Measurements from ENCODE around the gene RBFOX2. TPM values are rescaled to one million over a fixed set of nuclear protein-coding genes. Genes with fewer than 3 reads are reported as not detected.

The RBFOX2 gene
- total RNA-seq, 3 donors from 2014 or later = 63.4 to 97.3 (median 85.5) TPM

- Histone ChIP-seq H3K27ac (no peak overlapping the region), H3K9me3 (no peaks in the 10 kb centered on the region), H3K4me3 (no peak overlapping the region), H3K36me3 (no peaks in the 10 kb centered on the region), H3K27me3 (no peaks in the 10 kb centered on the region), H3K4me1 (no peaks in the 10 kb centered on the region)
- no peak for DNase-seq (ENCODE audit: low spot score in 2 of 2)
- TF ChIP-seq CTCF (IDR thresholded peaks at IDR 0.05) (no peak), POLR2A (IDR thresholded peaks at IDR 0.05) (no peak), POLR2AphosphoS5 (IDR thresholded peaks at IDR 0.05) (no peak)
- intact Hi-C loops (cut with DNase I; ENCODE audit: low total_unique reads) = no loop called here
Measured at GRCh38 chr22:35905894-35906293, 122.7 kb downstream of the RBFOX2 start.

GRCh38 chr22:35904752-35905151, 123.9 kb downstream of the RBFOX2 start:
- H3K36me3 ChIP-seq = no peaks in the 10 kb centered on the region
- no peak overlapping the region for H3K4me3 ChIP-seq
- no peaks in the 10 kb centered on the region for H3K9me3 ChIP-seq
- H3K4me1 ChIP-seq = peaks cover 2 to 5% of the 10 kb centered on the region in 2 donors
- intact Hi-C loops (cut with DNase I; ENCODE audit: low total_unique reads) = no loop called here
- TF ChIP-seq CTCF (IDR thresholded peaks at IDR 0.05) (no peak), POLR2AphosphoS5 (IDR thresholded peaks at IDR 0.05) (no peak), POLR2A (IDR thresholded peaks at IDR 0.05) (no peak)
- H3K27me3 ChIP-seq = no peaks in the 10 kb centered on the region
- no peak for DNase-seq (ENCODE audit: low spot score in 2 of 2)
- H3K27ac ChIP-seq = no peak overlapping the region

DNA sequence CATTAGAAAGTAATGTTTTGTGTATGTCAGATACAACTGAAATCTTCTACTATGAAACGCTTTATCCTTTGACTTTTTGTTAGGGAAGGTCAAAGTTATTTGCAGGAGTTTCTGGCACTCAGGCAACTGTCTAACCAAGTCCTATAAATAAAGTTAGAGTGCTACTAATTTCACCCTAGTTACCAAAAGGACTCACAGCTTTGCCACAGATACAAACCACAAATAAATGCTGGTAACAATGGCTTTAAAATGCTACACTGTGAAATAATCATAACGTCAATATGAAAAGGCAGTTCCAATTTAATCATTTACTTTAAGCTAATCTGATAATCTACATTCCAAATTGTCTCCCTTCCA, 124.3 kb downstream of the RBFOX2 start:
- intact Hi-C loops (cut with DNase I; ENCODE audit: low total_unique reads) = no loop called here
- Histone ChIP-seq H3K27me3 (no peaks in the 10 kb centered on the region), H3K9me3 (no peaks in the 10 kb centered on the region), H3K36me3 (no peaks in the 10 kb centered on the region), H3K4me3 (no peak overlapping the region), H3K27ac (no peak overlapping the region), H3K4me1 (peaks cover 3 to 5% of the 10 kb centered on the region in 2 donors)
- TF ChIP-seq CTCF (IDR thresholded peaks at IDR 0.05) = no peak
- no peak for TF ChIP-seq POLR2AphosphoS5 (IDR thresholded peaks at IDR 0.05)
- no peak for TF ChIP-seq POLR2A (IDR thresholded peaks at IDR 0.05)
- DNase-seq (ENCODE audit: low spot score in 2 of 2) = no peak

GRCh38 chr22:35903571-35904335, 124.9 kb downstream of the RBFOX2 start:
- no peak for DNase-seq (ENCODE audit: low spot score in 2 of 2)
- no peaks in the 10 kb centered on the region for H3K9me3 ChIP-seq
- peaks cover 3 to 5% of the 10 kb centered on the region in 2 donors for H3K4me1 ChIP-seq
- intact Hi-C loops (cut with DNase I; ENCODE audit: low total_unique reads) = no loop called here
- no peaks in the 10 kb centered on the region for H3K36me3 ChIP-seq
- H3K4me3 ChIP-seq = no peak overlapping the region
- TF ChIP-seq POLR2A (IDR thresholded peaks at IDR 0.05) (no peak), CTCF (IDR thresholded peaks at IDR 0.05) (no peak), POLR2AphosphoS5 (IDR thresholded peaks at IDR 0.05) (no peak)
- H3K27ac ChIP-seq = no peak overlapping the region
- H3K27me3 ChIP-seq = no peaks in the 10 kb centered on the region

GRCh38 chr22:35900483-35901168, 128.0 kb downstream of the RBFOX2 start:
- no peak for DNase-seq (ENCODE audit: low spot score in 2 of 2)
- intact Hi-C loops (cut with DNase I; ENCODE audit: low total_unique reads) = no loop called here
- H3K27me3 ChIP-seq = no peaks in the 10 kb centered on the region
- no peaks in the 10 kb centered on the region for H3K36me3 ChIP-seq
- H3K4me1 ChIP-seq = peaks cover 3 to 5% of the 10 kb centered on the region in 2 donors
- peak overlapping the region; percentile 21 to 26 for H3K27ac ChIP-seq
- H3K4me3 ChIP-seq = no peak overlapping the region
- no peaks in the 10 kb centered on the region for H3K9me3 ChIP-seq
- TF ChIP-seq POLR2A (IDR thresholded peaks at IDR 0.05) = no peak
- TF ChIP-seq CTCF (IDR thresholded peaks at IDR 0.05) = no peak
- no peak for TF ChIP-seq POLR2AphosphoS5 (IDR thresholded peaks at IDR 0.05)

Data from breast epithelium (tissue), 4 donors.